Measurements from ENCODE around the gene CST9.
"Not testable (repeated sequence)": the region's sequence is repeated elsewhere in the genome, so short reads cannot be mapped to it uniquely, and the experiment has no call there.

CST9 gene

DNA sequence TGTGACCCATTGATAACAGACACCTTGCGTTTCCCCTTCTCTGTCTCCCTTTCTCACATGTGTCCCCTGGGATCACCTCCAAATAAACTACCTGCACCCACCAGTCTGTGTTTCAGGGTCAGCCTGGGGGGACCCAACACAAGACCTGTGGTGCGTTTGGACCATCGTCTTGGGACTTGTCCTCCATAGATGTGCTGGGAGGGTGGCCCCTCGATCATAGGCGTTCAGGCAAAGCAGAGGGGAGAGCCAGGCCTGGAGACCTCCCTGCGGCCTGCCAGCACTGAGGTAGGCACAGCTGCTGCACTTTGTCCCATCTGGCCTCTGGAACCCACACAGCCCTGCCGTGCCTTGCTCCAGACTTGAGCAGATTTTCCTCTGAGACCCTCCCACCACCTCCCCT lies 18.1 kb downstream of the CST9 start:
- no peak for DNase-seq (ENCODE audit: low spot score)

DNA sequence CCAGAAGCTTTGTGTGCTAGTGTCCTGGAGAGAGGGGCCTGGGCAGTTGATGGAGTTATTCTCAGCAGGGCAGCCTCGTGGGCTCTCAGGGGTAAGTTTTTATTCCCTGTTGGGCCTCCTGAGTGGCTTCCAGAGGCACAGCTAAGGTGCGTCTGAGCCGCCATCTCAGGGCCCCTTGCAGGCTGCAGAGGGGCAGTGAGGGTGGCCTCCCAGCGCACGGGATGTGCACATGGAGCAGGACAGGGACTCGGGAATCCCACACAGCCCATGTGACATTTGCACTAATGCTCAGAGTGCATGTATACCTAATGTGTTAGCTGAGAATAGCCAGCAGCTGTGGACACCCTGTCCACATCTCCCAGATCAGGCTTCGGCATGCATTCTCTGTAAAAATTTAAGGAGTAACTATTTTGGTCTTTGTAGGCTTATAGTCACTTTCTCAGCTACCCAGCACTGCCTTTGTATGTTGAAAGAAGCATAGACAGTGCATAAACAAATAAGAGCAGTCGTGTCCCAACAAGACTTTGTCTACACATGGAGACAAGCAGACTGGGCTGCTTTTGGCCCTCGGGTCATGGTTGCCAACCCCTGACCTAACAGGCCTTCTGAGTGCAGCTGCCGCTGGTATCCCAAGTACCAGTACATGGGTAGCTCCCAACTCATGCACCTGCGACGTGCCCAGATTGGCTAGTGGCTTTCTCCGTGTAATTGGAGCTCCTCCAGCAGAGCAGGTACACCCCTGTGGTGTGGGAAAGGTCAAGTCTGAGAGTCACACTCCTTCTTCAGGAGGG lies 18.8 kb downstream of the CST9 start:
- no peak for DNase-seq (ENCODE audit: low spot score)

DNA sequence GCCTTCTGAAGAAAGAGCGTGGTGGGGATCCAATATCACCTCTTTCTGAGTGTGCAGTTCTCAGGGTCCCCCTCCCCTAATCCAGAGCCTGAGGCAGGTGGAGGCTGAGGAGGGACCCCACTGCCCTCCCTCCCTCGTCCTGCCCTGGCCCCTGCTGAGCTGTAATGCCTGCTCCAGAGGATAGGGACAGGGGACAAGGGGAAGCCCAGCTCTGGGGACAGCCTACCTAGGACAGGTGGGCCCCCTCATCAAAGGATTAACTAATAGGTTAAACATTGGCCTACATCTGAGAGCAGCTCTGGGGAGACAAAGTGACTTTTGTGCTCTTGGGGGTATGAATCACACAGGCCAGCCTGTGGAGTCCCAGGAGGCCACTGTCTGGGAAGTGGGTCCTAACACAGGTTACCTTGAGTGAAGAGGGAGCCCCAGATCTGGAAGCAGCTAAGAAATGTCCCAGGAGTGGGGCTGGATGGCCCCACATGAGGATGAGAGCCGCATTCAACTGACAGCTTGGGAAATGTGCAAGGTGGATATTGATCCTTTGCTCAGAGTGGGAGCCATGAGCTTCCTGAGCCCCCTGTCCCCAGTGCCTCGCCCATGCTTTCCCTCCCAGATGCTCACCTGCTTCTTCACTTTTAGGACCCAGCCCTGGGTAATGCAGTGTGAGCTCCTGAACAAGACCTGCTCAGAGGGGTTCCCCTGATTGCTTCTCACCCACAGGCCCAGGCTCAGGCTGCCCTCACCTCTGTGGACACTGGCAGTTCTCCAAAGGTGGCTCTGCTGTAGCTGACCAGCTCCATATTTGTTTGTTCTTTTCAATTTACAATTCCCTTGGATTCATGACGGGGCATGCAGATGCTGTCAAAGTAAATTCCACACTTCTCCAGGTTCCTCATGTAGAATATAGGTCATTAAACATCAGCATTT lies 19.6 kb downstream of the CST9 start:
- DNase-seq (ENCODE audit: low spot score): no peak

DNA sequence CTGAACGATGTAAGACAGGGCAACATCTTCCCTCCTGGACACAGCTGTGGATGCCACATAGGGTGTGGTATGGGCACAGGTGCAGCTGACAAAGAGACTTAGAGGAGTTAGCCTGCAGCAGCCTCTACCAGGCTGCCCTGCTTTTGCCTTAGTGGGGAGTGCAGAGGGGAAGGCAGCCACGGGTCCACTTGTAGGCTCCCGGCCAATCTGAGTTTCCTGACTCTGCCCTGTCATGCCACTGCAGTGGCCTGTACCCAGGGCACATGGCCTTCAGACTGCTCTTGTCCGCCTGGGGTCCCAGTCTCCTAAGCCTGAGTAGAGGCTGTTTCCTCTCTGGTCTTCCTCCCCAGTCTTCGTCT lies 20.3 kb downstream of the CST9 start:
- DNase-seq (ENCODE audit: low spot score): no peak

- no peak for DNase-seq (ENCODE audit: low spot score)
Observed at GRCh38 chr20:23584434-23585199, 21.1 kb downstream of the CST9 start.

DNA sequence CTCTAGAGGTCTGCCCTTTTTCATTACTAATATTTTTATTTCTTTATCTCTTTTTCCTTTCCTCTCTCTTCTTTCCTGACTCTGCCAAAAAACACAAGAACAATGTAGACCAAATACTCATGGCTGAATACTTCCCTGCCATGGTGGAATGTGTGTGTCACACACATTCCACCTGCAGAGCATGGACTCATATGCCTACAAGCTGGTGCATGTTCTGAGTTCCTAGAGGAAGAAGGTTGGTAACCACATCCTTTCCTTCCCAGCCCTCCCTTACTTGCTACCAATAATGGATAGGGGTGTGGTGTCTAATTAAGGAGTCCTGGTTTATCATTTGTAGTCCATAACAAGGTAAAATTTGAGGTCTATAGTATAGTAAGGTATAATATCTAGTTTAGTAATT lies 22.2 kb downstream of the CST9 start:
- DNase-seq (ENCODE audit: low spot score): no peak

GRCh38 chr20:23582293-23582692 lies 23.4 kb downstream of the CST9 start:
- no peak for DNase-seq (ENCODE audit: low spot score)

DNA sequence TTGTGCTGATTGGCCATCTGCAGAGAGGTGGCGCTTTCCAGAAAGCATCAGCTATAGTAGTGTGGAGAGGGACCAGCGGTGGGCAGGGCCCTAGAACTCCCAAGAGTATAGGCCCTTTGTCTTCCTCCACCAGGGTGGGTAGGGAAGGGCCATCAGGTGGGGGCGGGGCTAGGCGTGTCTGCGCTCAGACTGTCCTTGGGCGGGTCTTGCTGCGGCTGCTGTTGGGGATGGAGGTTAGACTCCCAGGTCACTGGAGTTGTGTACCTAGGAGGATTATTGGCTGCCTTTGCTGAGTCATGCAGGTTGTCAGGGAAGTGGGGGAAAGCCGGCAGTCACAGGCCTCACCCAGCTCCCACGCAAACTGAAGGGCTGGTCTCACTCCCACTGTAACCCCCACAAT lies 23.9 kb downstream of the CST9 start:
- not testable (repeated sequence) for DNase-seq (ENCODE audit: low spot score)

GRCh38 chr20:23574977-23575376 lies 30.7 kb downstream of the CST9 start:
- DNase-seq (ENCODE audit: low spot score): no peak

DNA sequence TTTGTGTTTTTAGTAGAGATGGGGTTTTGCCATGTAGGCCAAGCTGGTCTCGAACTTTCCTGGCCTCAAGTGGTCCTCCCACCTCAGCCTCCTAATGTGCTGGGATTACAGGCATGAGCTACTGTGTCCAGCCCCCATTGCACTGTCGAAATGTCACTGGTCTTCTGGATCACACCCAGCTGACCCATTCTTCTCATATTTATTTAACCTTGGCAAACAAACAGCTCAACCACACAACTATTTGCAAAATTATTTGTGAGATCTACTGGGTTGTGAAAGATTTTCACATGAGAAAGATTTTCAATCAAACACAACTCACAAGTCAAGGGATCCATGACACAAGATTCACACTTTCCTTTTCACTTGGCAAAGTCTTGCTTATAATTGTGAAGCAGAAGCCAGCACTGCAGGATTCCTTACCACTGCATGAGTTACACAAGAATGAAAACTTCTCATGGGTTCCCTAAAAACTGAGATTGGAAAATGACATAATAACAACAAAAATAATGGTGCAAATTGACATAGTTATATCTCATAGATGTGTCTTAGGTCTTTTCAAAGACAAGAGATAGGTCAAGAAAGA lies 35.4 kb downstream of the CST9 start:
- DNase-seq (ENCODE audit: low spot score): no peak

GRCh38 chr20:23569570-23569969 lies 36.1 kb downstream of the CST9 start:
- DNase-seq (ENCODE audit: low spot score): no peak

- no peak for DNase-seq (ENCODE audit: low spot score)
Observed at GRCh38 chr20:23568971-23569330, 36.8 kb downstream of the CST9 start.

GRCh38 chr20:23568320-23568970 lies 37.3 kb downstream of the CST9 start, which contains the start of gene CST9L:
CST9L (minus strand) TSS chr20:23568484; CDS start chr20:23568450, 34 bp downstream.
- no peak for DNase-seq (ENCODE audit: low spot score)

DNA sequence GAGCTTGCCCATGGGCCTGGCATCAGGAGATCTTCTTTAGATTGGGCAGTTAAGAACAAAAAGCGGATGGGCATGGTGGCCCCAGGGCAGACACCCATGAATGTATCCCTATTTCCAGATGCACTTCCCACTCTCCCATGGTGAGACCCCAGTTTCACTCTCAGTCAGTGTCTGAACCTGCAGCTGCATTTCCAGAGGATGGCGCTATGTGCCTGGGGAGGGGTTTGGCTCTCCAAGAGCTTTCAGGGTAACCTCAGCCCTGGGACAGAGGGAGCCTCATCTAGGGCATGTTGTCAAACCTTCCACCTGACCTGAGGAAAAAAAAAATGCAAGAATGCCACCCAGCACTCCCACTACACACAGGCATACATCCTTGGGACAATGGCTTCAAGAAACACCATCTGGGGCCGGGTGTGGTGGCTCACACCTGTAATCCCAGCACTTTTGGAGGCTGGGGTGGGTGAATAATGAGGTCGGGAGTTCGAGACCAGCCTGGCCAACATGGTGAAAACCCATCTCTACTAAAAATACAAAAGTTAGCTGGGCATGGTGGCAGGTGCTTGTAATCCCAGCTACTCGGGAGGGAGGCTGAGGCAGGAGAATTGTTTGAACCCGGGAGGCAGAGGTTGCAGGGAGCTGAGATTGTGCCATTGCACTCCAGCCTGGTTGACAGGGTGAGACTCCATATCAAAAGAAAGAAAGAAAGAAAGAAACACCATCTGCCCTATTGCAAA lies 39.4 kb downstream of the CST9 start:
- DNase-seq (ENCODE audit: low spot score): no peak

DNA sequence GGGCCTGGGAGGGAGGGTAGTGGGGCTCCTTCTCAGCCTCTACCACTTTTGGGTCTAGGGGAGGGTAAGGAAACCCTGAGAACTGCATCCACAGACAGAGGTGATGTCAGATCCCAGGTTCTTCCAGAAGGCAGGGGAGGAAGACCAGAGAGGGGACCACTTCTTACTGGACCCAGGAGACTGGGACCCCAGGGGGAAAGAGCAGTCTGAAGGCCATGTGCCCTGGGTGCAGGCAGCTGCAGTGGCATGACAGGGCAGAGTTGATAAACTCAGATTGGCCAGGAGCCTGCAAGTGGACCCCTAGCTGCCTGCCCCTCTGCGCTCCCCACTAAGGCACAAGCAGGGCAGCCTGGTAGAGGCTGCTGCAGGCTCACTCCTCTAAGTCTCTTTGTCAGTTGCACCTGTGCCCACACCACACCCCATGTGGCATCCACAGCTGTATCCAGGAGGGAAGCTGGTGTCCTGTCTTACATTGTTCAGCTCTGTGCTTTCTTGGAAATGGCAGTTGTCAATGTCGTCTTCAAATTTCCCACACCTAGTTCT lies 40.1 kb downstream of the CST9 start:
- no peak for DNase-seq (ENCODE audit: low spot score)

DNA sequence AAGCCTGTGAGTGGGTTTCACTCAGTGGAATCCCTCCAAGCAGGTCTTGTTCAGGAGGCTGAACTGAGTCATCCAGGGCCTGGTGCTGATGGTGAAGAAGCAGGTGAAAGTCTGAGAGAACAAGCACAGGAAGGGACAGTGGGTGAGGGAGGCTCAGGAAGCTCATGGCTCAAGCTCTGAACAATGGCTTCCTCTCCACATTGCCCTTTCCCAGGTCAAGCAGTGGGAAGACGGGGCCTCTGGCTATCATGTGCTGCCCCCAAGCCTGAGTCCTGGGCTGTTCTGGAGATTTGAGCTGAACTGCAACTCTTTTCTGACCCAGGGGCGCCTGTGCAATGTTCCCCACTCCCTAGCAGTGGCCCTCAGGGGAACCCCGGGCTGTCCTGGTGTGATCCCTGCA lies 40.8 kb downstream of the CST9 start:
- DNase-seq (ENCODE audit: low spot score): no peak

DNA sequence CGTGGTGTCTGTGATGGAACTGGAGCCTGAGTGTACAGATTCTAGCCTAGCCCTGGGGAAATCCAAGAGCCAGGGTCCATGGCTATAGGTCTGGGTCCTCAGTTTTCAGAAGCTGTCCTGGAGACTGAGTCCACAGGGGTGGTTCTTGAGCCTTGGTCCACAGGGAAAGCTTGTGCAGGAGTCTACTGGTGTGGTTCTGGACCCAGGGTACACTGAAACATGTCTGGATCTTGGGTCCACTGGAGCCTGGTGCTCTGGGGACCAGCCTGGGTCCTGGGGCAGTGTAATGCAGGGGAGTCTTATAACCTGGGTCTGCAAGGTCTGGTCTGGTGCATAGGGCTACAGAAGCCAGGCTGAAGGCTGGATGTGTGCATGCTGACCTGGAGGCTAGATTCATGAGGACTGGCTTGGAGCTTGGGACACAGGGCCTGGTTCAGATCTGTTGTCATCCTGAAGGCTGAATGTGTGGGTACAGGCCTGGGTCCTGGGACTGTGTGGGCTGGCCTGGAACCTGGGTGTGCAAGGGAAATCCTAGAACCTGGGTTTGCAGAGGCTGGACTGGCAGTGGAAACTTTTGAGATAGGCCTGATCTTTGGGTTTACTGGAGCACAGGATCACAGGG lies 42.9 kb downstream of the CST9 start:
- DNase-seq (ENCODE audit: low spot score): no peak

DNA sequence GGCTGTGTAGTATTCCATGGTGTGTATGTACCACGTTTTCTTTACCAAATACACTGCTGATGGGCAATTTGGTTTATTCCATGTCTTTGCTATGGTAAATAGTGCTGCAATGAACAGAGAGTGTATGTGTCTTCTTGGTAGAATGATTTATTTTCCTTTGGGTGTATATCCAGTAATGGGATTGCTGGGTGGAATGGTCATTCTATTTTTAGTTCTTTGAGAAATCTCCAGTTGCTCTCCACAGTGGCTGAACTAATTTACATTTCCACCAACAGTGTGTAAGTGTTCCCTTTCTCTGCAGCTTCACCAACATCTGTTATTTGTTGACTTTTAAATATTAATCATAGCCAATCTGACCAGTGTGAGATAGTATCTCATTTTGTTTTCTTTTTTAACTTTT lies 51.3 kb downstream of the CST9 start:
- no peak for DNase-seq (ENCODE audit: low spot score)
